Measurements from ENCODE around the gene CEP89.

Gene CEP89

DNA sequence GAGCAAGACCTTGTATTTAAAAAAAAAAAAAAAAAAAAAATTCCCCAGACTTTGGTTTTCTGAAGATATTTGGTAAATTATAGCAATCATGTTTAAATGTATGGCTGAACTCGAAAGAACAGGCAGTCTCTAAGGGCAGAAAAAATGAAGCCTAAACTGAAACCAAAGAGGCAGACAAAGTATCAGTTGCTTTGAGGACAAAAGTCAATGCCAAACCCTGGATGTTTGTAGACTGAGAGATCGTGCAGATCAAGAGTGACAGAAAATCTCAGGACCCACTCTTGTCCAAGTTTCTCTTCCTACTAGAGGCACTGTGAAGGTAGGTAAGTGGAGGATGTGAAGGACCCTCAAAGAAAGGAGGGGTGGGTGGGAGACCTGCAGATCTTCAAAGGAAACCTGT, 91.1 kb downstream of the CEP89 start:
- Histone ChIP-seq H3K27me3 (ENCODE audit: insufficient read depth, low read length, poor library complexity) (no peaks in the 10 kb centered on the region), H3K4me3 (ENCODE audit: low read depth in 1 of 2, low read length in 2 of 2) (no peak overlapping the region), H3K9ac (ENCODE audit: low read depth, low read length) (no peak overlapping the region), H3K36me3 (ENCODE audit: insufficient read depth, low read length) (peaks cover 9% of the 10 kb centered on the region), H3K27ac (ENCODE audit: low read length) (no peak overlapping the region), H2AFZ (ENCODE audit: low read depth, low read length) (no peak overlapping the region), H3K79me2 (ENCODE audit: insufficient read depth, low read length) (no peaks in the 10 kb centered on the region), H3K4me1 (ENCODE audit: insufficient read depth, low read length) (no peaks in the 10 kb centered on the region), H3K4me2 (ENCODE audit: insufficient read depth, low read length) (no peak overlapping the region), H4K20me1 (ENCODE audit: insufficient read depth, low read length) (no peaks in the 10 kb centered on the region), H3K9me3 (ENCODE audit: insufficient read depth, low read length, severe bottlenecking) (no peaks in the 10 kb centered on the region)
- ATAC-seq (ENCODE audit: insufficient read depth, low read depth) (no peak), DNase-seq (no peak)
- no peak for TF ChIP-seq EZH2 (IDR thresholded peaks at IDR 0.05; ENCODE audit: borderline replicate concordance, low read depth, low read length, severe bottlenecking)
- TF ChIP-seq, protein P1, sequence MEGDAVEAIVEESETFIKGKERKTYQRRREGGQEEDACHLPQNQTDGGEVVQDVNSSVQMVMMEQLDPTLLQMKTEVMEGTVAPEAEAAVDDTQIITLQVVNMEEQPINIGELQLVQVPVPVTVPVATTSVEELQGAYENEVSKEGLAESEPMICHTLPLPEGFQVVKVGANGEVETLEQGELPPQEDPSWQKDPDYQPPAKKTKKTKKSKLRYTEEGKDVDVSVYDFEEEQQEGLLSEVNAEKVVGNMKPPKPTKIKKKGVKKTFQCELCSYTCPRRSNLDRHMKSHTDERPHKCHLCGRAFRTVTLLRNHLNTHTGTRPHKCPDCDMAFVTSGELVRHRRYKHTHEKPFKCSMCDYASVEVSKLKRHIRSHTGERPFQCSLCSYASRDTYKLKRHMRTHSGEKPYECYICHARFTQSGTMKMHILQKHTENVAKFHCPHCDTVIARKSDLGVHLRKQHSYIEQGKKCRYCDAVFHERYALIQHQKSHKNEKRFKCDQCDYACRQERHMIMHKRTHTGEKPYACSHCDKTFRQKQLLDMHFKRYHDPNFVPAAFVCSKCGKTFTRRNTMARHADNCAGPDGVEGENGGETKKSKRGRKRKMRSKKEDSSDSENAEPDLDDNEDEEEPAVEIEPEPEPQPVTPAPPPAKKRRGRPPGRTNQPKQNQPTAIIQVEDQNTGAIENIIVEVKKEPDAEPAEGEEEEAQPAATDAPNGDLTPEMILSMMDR (IDR thresholded peaks at IDR 0.05; ENCODE audit: borderline replicate concordance, extremely low read depth, low read length, poor library complexity, severe bottlenecking) = no peak

DNA sequence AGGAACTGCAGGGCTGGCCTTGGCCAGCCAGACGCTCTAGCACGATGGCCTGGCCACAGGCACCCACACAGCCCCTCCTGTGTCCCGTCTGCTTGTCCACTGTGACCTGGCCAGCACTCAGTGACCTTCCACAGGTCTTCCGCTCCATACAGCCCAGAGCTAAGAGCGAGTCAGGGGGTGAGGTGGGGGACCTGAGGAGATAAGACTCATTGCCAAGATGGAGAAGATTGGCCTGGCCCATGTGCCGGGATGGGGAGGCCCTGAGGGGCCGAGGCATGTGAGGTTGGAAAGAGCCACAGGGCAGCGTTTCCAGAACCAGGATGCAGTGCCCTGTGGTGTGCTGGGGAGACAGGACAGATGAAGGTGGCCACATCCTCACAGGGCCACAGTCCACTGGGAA, 92.0 kb downstream of the CEP89 start:
- Histone ChIP-seq H3K4me1 (ENCODE audit: insufficient read depth, low read length) (no peaks in the 10 kb centered on the region), H2AFZ (ENCODE audit: low read depth, low read length) (no peak overlapping the region), H3K4me3 (ENCODE audit: low read depth in 1 of 2, low read length in 2 of 2) (no peak overlapping the region), H3K9ac (ENCODE audit: low read depth, low read length) (no peak overlapping the region), H4K20me1 (ENCODE audit: insufficient read depth, low read length) (no peaks in the 10 kb centered on the region), H3K27me3 (ENCODE audit: insufficient read depth, low read length, poor library complexity) (no peaks in the 10 kb centered on the region), H3K27ac (ENCODE audit: low read length) (no peak overlapping the region), H3K36me3 (ENCODE audit: insufficient read depth, low read length) (peaks cover 9% of the 10 kb centered on the region), H3K79me2 (ENCODE audit: insufficient read depth, low read length) (no peaks in the 10 kb centered on the region), H3K4me2 (ENCODE audit: insufficient read depth, low read length) (no peak overlapping the region), H3K9me3 (ENCODE audit: insufficient read depth, low read length, severe bottlenecking) (no peaks in the 10 kb centered on the region)
- ATAC-seq (ENCODE audit: insufficient read depth, low read depth) = no peak
- DNase-seq = no peak
- TF ChIP-seq EZH2 (IDR thresholded peaks at IDR 0.05; ENCODE audit: borderline replicate concordance, low read depth, low read length, severe bottlenecking) = no peak
- TF ChIP-seq, protein P1 (IDR thresholded peaks at IDR 0.05; ENCODE audit: borderline replicate concordance, extremely low read depth, low read length, poor library complexity, severe bottlenecking) = no peak

DNA sequence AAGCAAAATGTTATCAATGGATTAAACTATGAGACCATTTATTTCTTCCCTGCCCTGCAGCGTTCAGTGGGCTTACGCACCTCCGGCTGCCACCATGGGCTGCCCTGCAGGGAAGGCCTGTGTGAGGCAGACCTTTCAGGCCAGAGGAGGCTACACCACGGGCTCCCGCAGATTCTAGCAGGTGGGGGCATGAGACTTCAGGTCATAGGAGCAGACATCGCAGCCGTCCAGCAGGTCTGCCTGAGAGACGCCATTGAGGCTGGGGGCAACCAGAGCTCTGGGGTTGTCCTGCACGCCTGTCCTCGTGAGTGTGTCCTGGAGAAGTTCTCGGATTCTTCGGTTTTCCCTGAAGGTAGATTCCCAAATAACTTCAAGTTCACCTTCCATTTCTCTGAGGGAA, 92.8 kb downstream of the CEP89 start:
- no peaks in the 10 kb centered on the region for H3K4me1 ChIP-seq (ENCODE audit: insufficient read depth, low read length)
- no peak overlapping the region for H3K9ac ChIP-seq (ENCODE audit: low read depth, low read length)
- no peak overlapping the region for H3K4me2 ChIP-seq (ENCODE audit: insufficient read depth, low read length)
- no peaks in the 10 kb centered on the region for H3K27me3 ChIP-seq (ENCODE audit: insufficient read depth, low read length, poor library complexity)
- DNase-seq (no peak), ATAC-seq (ENCODE audit: insufficient read depth, low read depth) (no peak)
- H3K79me2 ChIP-seq (ENCODE audit: insufficient read depth, low read length) = no peaks in the 10 kb centered on the region
- no peak overlapping the region for H3K4me3 ChIP-seq (ENCODE audit: low read depth in 1 of 2, low read length in 2 of 2)
- no peaks in the 10 kb centered on the region for H3K9me3 ChIP-seq (ENCODE audit: insufficient read depth, low read length, severe bottlenecking)
- H2AFZ ChIP-seq (ENCODE audit: low read depth, low read length) = no peak overlapping the region
- TF ChIP-seq EZH2 (IDR thresholded peaks at IDR 0.05; ENCODE audit: borderline replicate concordance, low read depth, low read length, severe bottlenecking) = no peak
- TF ChIP-seq, protein P1 (IDR thresholded peaks at IDR 0.05; ENCODE audit: borderline replicate concordance, extremely low read depth, low read length, poor library complexity, severe bottlenecking) = no peak
- no peak overlapping the region for H3K27ac ChIP-seq (ENCODE audit: low read length)
- peaks cover 9% of the 10 kb centered on the region for H3K36me3 ChIP-seq (ENCODE audit: insufficient read depth, low read length)
- H4K20me1 ChIP-seq (ENCODE audit: insufficient read depth, low read length) = no peaks in the 10 kb centered on the region

Data from DND-41 (cell line).